HG03097 (cell line): ENCODE measurements around the gene MRPL49.
"Not testable (repeated sequence)": the region's sequence is repeated elsewhere in the genome, so short reads cannot be mapped to it uniquely, and the experiment has no call there.

Experiments used
- ATAC-seq: cut with Tn5 transposase; IDR thresholded peaks from one replicate; pipeline ENCODE4 v1.9.1; 2021; ENCODE audit not compliant: unreplicated experiment, low FRiP score

Gene MRPL49

GRCh38 chr11:65132238-65132987, 10.3 kb downstream of the MRPL49 start:
- ATAC-seq, result no peak

- ATAC-seq, result no peak
Observed at GRCh38 chr11:65132988-65133700, 11.0 kb downstream of the MRPL49 start.

GRCh38 chr11:65133724-65134123, 11.6 kb downstream of the MRPL49 start:
- ATAC-seq, result no peak

GRCh38 chr11:65134240-65134951, 12.3 kb downstream of the MRPL49 start, which contains the start of gene SYVN1:
Gene SYVN1 (minus strand): TSS chr11:65134519. CDS start chr11:65133601, 918 bp downstream.
- peak; percentile 54 for ATAC-seq

GRCh38 chr11:65134952-65135632, 13.0 kb downstream of the MRPL49 start:
- peak; percentile 56 for ATAC-seq

- ATAC-seq, result no peak
Observed at GRCh38 chr11:65135633-65136145, 13.6 kb downstream of the MRPL49 start.

- no peak for ATAC-seq
Observed at GRCh38 chr11:65136515-65137096, 14.5 kb downstream of the MRPL49 start.

- no peak for ATAC-seq
Observed at GRCh38 chr11:65141896-65142494, 19.9 kb downstream of the MRPL49 start.

GRCh38 chr11:65147352-65148075, 25.4 kb downstream of the MRPL49 start:
- no peak for ATAC-seq

- no peak for ATAC-seq
Observed at GRCh38 chr11:65148657-65149056, 26.5 kb downstream of the MRPL49 start.

GRCh38 chr11:65150131-65150508, 28.0 kb downstream of the MRPL49 start:
- not testable (repeated sequence) for ATAC-seq

- no peak for ATAC-seq
Observed at GRCh38 chr11:65150509-65151299, 28.6 kb downstream of the MRPL49 start.

GRCh38 chr11:65151331-65151899, 29.3 kb downstream of the MRPL49 start:
- no peak for ATAC-seq

GRCh38 chr11:65152122-65152521, 30.0 kb downstream of the MRPL49 start:
- no peak for ATAC-seq

GRCh38 chr11:65156256-65156655, 34.1 kb downstream of the MRPL49 start:
- no peak for ATAC-seq

GRCh38 chr11:65156926-65157325, 34.8 kb downstream of the MRPL49 start:
- no peak for ATAC-seq

- ATAC-seq, result no peak
Observed at GRCh38 chr11:65157336-65157735, 35.2 kb downstream of the MRPL49 start.

- ATAC-seq, result no peak
Observed at GRCh38 chr11:65159012-65159411, 36.9 kb downstream of the MRPL49 start.
